ENCODE measurements around the gene OTUD4.

Gene OTUD4

DNA sequence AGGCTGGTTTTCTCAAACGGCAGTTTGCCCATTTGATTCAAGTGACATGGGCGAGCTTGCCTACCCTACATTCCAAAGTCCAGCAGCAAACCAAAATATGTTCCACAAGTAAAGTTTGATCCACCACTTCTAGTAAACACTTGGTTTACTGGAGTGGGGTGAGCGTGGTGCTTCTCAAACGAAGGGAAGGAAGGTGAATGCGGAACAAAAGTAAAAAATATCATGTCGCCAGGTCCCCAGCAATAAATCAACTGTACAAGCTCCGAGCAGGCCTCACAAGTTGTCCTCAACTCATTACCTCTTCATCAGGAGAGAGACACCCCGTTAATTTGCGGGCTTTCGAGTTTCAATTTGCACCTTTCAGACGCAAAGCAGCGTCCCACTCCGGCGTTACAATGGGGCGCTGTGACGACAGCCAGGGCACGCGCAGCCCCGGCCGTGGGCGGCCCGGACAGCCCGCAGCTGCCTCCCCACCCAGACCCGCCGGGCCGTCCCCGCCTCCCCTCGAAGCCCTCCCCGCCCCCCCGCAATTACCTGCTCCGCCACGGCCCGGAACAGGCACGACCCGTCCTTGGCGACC lies 1.0 kb downstream of the OTUD4 start:
- peak overlapping the region; percentile 88 for H3K27ac ChIP-seq (ENCODE audit: low read depth, low read length, poor library complexity, severe bottlenecking)

DNA sequence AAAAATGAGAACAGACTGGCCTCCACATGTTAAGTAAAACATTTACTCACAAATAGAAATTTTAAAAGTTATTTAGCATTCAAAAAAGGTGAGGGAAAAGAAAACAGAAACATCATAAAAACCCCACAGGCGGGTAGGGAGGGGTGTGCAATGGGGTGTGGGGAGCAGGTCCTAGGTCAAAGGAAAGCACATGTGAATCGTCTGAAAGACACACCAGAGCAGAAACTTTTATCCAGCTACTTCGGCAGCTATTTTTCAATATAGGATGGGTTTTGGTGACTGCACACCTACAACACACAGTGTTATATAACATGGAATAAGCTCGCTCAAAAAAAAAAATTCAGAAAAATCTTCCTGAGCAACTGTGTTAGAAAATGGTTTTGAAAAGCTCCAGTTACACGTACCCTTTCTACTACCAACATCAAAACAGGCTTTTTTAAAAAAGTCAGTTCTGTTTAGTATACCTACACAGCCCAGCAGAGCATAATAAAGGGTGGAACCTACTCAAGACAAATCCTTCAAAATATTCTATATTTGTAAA lies 1.6 kb downstream of the OTUD4 start:
- no peaks in the 10 kb centered on the region for H4K20me1 ChIP-seq (ENCODE audit: insufficient read depth, low read length)
- H3F3A ChIP-seq (ENCODE audit: insufficient read depth, low read length): no peaks in the 10 kb centered on the region
- H3K4me3 ChIP-seq (ENCODE audit: low read depth, low read length, poor library complexity, severe bottlenecking): peak overlapping the region; percentile 91
- H3K27ac ChIP-seq (ENCODE audit: low read depth, low read length, poor library complexity, severe bottlenecking): peak overlapping the region; percentile 88
- H2AFZ ChIP-seq (ENCODE audit: low read length): no peak overlapping the region
- H3K27me3 ChIP-seq (ENCODE audit: insufficient read depth, low read length): no peaks in the 10 kb centered on the region
- no peaks in the 10 kb centered on the region for H3K9me3 ChIP-seq (ENCODE audit: low read length)
- H3K79me2 ChIP-seq (ENCODE audit: insufficient read depth, low read length): peaks cover 57% of the 10 kb centered on the region
- H3K4me2 ChIP-seq (ENCODE audit: low read length): peak overlapping the region; percentile 95
- peaks cover 21% of the 10 kb centered on the region for H3K36me3 ChIP-seq (ENCODE audit: insufficient read depth, low read length)
- H3K9me2 ChIP-seq (ENCODE audit: low read depth, low read length): no peaks in the 10 kb centered on the region
- H3K9ac ChIP-seq (ENCODE audit: low read length): peak overlapping the region; percentile 91
- TF ChIP-seq, protein P1, sequence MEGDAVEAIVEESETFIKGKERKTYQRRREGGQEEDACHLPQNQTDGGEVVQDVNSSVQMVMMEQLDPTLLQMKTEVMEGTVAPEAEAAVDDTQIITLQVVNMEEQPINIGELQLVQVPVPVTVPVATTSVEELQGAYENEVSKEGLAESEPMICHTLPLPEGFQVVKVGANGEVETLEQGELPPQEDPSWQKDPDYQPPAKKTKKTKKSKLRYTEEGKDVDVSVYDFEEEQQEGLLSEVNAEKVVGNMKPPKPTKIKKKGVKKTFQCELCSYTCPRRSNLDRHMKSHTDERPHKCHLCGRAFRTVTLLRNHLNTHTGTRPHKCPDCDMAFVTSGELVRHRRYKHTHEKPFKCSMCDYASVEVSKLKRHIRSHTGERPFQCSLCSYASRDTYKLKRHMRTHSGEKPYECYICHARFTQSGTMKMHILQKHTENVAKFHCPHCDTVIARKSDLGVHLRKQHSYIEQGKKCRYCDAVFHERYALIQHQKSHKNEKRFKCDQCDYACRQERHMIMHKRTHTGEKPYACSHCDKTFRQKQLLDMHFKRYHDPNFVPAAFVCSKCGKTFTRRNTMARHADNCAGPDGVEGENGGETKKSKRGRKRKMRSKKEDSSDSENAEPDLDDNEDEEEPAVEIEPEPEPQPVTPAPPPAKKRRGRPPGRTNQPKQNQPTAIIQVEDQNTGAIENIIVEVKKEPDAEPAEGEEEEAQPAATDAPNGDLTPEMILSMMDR (IDR thresholded peaks at IDR 0.05; ENCODE audit: low read length): no peak
- TF ChIP-seq EZH2 (IDR thresholded peaks at IDR 0.05; ENCODE audit: borderline replicate concordance, low read length): no peak
- peaks cover 45% of the 10 kb centered on the region for H3K4me1 ChIP-seq (ENCODE audit: insufficient read depth, low read length, severe bottlenecking)

More for the DNA sequence above, 1.0 kb downstream of the OTUD4 start:
- Histone ChIP-seq H3K36me3 (ENCODE audit: insufficient read depth, low read length) (peaks cover 15% of the 10 kb centered on the region), H3K27me3 (ENCODE audit: insufficient read depth, low read length) (no peaks in the 10 kb centered on the region), H3K4me2 (ENCODE audit: low read length) (peak overlapping the region; percentile 95), H3K9me2 (ENCODE audit: low read depth, low read length) (no peaks in the 10 kb centered on the region), H3K9me3 (ENCODE audit: low read length) (no peaks in the 10 kb centered on the region), H4K20me1 (ENCODE audit: insufficient read depth, low read length) (no peaks in the 10 kb centered on the region), H3F3A (ENCODE audit: insufficient read depth, low read length) (no peaks in the 10 kb centered on the region), H3K9ac (ENCODE audit: low read length) (peak overlapping the region; percentile 91), H3K79me2 (ENCODE audit: insufficient read depth, low read length) (peaks cover 51% of the 10 kb centered on the region), H3K4me1 (ENCODE audit: insufficient read depth, low read length, severe bottlenecking) (peaks cover 45% of the 10 kb centered on the region), H2AFZ (ENCODE audit: low read length) (no peak overlapping the region), H3K4me3 (ENCODE audit: low read depth, low read length, poor library complexity, severe bottlenecking) (peak overlapping the region; percentile 91)
- TF ChIP-seq, protein P1 (IDR thresholded peaks at IDR 0.05; ENCODE audit: low read length): no peak
- TF ChIP-seq EZH2 (IDR thresholded peaks at IDR 0.05; ENCODE audit: borderline replicate concordance, low read length): no peak

DNA sequence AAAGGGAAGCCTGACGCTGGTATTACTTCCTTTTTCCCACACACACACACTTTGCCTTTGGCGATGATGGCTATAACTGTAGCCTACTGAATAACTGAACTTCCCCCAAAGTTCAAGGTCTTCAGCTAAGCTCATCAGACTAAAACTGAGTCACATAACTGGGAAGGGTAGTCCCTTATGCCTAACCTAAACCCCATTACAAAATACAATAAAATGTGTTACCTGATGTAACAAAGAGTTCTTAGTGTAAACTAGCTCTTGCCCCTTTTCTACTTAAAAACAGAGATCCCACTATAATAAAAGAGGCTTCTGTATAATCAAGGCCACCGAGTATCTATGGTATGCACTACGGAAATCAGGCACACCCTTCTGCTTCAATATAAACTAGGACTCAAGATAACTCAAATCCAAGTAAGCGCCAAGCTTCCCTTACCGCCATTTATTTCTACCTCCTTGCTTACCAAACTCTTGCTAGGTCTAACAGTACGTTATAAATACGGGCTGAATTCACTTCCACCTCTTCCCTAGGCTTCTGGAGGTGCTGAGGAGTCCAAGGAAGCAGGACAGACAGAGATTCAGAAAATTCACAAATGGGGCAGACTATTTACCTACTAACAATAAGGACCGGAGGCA lies 2.4 kb downstream of the OTUD4 start:
- H3K36me3 ChIP-seq (ENCODE audit: insufficient read depth, low read length): peaks cover 29% of the 10 kb centered on the region
- no peak overlapping the region for H2AFZ ChIP-seq (ENCODE audit: low read length)
- peaks cover 63% of the 10 kb centered on the region for H3K79me2 ChIP-seq (ENCODE audit: insufficient read depth, low read length)
- no peaks in the 10 kb centered on the region for H3K27me3 ChIP-seq (ENCODE audit: insufficient read depth, low read length)
- H3K27ac ChIP-seq (ENCODE audit: low read depth, low read length, poor library complexity, severe bottlenecking): peak overlapping the region; percentile 88
- no peaks in the 10 kb centered on the region for H3K9me2 ChIP-seq (ENCODE audit: low read depth, low read length)
- peak overlapping the region; percentile 91 for H3K4me3 ChIP-seq (ENCODE audit: low read depth, low read length, poor library complexity, severe bottlenecking)
- no peak for TF ChIP-seq EZH2 (IDR thresholded peaks at IDR 0.05; ENCODE audit: borderline replicate concordance, low read length)
- TF ChIP-seq, protein P1 (IDR thresholded peaks at IDR 0.05; ENCODE audit: low read length): no peak
- peak overlapping the region; percentile 91 for H3K9ac ChIP-seq (ENCODE audit: low read length)
- H3K4me2 ChIP-seq (ENCODE audit: low read length): peak overlapping the region; percentile 95
- H3F3A ChIP-seq (ENCODE audit: insufficient read depth, low read length): no peaks in the 10 kb centered on the region
- H4K20me1 ChIP-seq (ENCODE audit: insufficient read depth, low read length): no peaks in the 10 kb centered on the region
- peaks cover 42% of the 10 kb centered on the region for H3K4me1 ChIP-seq (ENCODE audit: insufficient read depth, low read length, severe bottlenecking)
- H3K9me3 ChIP-seq (ENCODE audit: low read length): no peaks in the 10 kb centered on the region
